AG08396 (cell line): Measurements from ENCODE around the gene TMTC1.

Experiments used
- DNase-seq: peaks from one replicate; pipeline ENCODE4 v3.0.0; 2012; ENCODE audit warnings: low spot score, mixed read lengths

Gene TMTC1

DNA sequence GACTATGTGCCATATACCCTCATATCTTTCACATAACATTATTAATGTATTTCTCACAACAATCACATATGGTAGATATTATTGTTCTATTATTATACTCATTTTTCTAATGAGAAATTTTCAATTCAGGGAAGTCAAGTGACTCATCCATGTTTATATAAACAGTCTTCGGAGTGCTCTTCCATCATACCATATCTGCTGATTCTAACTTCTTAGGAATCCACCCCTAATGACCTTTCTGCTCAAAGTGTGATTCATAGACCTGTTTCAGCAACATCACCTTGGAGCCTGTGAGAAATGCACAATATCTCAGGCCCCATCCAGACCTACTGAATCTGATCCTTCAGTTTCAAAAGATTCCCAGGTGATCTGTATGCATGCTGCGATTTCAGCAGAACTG, 246.4 kb downstream of the TMTC1 start:
- peak; percentile 30 for DNase-seq

DNA sequence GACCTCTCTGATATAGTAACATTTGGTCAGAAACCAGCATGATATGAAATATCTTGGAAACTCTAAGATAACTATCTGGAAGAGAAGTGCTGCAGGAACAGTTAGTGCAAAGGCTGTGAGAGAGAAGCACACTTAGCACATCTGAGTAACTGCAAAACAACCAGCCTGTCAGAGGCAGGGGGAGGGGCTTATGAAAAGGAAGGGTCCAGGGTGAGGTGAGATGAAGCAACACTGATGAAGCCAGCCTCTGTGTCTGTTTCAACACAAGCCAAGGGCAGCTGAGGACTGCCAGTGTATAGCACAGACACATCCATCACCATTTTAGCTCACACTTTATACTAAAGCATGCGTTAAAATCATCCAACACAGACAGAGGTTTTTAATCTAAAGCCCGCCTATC, 248.8 kb downstream of the TMTC1 start:
- DNase-seq, result no peak

DNA sequence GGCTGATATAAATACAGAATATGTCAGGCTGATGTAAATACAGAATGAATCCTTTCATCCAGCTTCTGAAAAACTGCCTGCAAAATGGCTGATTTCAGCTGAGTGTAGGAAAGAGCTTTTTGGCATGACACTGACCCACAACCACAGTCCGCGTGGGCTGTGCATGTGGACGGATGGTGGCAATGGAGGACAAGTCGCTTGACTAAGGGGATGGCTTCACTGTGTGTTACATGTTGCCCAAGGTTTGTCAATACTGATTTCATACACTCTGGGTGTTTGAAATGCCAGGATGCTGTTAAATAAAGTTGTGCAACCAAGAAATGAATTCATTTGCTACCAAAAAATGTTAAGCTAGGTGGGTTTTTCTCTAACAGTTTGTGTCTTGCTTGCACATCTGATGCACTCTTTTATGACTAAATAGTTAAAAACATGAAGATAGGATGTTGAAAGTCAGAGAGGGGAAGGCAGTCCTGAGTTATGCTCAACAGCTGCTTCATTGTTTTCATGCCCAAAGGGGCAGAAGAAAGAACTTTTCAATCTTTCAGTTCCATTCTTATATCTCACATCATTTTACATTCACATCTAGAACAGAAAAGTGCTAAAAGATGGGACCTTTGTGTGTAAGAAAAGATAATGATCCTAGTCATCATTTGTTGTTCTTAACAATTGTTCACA, 249.8 kb downstream of the TMTC1 start:
- DNase-seq, result no peak

DNA sequence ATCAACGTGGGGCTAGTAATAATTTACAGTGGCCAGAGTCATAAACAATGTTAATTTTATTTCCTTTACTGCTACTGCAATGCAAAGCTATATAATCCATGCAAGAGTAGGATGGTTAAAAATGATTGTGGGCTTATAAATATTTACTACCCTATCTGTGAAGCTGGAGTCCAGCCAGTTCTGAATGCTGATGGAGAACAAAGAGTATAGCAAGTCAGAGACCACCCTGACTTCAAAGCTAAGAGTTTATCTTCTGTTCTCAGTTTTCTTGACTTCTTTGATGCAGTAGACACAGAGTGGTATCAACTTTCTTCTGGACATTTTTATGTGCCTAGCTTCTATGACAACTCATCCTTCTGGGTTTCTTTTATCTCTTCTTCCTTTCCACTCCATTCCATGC, 252.3 kb downstream of the TMTC1 start:
- DNase-seq, result no peak

DNA sequence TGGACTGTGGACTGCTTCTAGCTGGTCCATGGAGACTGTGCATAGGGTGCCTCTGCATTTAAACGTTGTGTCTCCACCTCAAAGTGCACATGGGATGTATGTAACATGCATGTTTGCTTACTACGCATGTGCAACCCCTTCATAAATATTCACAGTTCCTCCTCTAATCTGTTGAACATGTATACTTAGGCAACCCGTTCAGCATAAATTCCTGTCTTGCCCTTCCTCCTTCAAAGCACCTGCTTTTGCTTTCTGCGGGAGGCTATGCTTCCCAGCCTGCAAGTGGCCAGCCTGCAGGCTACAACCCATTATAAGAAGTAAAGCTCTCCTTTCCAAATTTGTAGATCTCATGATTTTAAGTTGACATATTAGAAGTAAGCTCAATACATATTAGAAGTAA, 253.3 kb downstream of the TMTC1 start:
- DNase-seq, result no peak

DNA sequence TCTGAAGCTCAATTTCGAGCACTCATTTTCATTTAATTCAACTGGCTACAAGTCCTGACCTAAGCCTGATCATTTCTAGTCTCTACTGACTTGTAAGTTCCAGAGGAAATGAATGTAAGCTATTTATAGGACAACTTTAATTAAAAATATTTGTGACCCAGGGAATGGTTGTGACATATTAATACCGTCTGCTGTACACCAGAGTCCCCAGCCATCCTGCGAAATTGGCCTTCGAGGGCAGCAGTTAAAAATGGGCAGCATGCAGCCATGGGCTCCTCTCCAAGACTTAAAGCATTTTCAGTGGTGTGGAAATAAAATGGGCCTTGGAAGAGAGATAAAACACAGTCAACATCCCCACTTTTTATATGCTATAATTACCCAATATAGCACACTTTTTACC, 255.6 kb downstream of the TMTC1 start:
- DNase-seq, result no peak

DNA sequence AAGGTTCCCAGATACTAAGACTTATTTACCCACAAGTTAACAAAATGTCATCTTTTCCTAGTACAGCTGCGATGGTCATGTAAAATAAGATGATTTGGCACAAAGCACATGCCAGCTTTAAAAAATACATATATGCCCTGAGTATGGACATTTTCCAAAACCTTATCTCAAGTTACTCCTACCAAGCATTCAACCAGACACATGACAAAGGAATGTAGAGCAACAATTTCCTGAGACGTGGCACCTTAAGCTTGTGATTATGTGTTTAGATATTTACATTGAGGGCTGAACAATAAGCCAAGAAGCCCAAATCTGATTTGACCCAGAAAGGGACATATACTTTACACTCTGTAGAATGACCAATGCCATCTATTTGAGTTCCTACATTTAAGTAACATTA, 261.8 kb downstream of the TMTC1 start:
- DNase-seq, result no peak

DNA sequence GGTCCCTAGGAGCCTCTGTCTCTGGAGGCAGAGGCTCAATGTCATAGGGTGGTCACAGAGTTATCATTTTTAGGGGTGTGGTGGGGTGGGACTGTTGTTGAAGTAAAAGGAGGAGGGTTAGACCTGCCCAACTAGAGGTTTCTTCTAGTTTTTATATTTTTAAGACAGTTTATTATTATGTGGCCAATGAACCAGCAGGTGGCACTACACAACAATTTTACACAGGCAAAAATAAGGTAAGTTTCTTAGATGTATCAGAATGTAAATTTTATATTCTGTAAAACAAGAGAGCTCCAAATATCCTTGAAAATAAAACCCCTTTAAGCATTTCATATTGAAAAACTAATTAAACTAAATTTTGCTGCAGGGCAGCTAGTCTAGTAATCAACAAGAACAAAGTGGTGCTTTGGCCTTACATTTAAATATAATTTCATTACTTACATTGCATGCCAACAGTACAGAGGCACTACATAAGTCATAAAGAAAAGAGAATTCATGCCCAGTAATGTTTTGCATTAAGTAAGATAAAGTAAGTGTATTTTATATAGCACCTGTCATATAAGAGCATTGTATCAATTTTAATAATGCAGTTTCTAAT, 264.1 kb downstream of the TMTC1 start:
- DNase-seq, result peak; percentile 20

DNA sequence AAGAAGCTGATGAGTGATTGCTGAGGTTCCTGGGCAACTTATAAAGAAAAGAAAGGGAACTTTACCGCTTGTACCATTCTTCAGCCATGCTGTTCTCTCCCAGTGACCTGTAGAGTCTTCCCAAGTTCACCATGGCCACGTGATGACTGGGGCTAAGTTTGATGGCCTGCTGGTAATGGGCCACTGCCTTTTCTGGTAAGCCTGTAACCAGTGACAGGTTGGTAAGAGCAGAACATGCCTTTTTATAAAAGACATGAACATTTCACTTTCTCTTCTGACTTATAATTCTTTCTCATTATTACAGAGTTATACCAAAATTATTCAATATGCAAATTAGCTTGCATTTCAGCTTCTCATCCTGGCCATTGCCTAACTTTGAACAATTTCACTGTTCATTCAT, 265.3 kb downstream of the TMTC1 start:
- DNase-seq, result no peak

DNA sequence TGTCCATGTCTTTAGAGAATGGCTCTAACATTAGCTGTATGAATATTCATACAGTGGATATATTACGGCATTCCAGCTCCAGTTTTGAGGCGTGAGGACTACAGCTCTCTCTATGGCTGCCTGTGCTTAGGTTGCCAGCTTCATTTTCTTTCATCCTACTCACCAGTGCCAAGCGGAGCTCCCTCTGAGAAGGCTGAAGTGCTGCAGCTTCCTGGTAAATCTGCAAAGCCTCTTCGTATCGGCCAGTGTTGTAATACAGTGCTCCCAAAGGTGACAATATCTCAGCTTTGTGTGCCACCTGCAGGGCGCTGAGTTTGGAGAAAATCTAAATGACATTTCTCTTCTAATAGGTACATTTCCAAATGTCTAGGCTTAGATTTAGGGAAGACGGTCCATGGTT, 266.5 kb downstream of the TMTC1 start:
- DNase-seq, result no peak

DNA sequence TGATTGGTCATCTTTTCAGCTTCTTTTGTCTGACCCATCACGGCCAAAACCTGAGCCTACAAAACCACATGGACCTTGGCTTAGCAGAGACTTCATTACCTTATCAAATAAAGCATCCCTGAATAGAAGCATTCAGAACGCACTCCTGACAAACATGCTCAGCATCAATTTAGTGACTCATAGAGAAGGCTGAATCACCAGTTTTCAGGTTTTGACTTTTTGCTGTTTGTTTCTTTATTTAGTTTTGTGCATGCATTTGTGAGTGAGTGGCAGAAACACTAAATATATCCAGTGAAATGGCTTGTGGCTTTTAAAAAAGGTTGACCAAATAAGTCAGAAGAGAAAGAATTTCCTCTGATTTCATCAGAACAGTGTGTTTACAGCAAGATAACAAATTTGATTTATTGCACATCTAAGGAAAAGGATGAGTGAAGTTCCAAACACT, 267.3 kb downstream of the TMTC1 start:
- DNase-seq, result peak; percentile 27

DNA sequence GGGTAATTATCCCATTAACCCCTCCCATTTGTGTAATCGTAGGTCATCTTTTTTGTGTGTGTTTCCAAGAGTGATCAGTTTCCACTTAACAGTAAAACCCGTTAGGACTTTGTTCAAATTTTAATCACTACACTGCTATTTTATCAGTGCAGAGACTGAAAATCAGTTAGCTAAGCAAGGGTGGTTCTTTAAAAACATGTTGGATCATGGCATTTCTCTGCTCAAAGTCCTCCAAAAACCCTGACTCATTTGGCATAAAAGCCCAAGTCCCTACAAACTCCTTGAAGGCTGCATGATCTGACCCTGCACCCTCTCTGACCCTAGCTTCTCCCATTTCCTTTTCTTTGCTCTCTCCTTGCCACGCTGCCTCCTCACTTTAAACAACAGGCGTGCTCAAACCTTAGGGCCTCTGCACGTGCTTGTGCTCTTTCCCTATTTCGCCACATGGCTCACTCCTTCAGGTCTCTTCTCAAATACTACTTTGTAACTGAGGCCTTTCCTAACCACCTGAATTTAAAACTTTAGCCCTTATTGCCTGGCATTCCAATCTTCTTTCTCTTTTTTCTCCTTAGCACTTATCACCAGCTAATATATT, 273.1 kb downstream of the TMTC1 start:
- no peak for DNase-seq

DNA sequence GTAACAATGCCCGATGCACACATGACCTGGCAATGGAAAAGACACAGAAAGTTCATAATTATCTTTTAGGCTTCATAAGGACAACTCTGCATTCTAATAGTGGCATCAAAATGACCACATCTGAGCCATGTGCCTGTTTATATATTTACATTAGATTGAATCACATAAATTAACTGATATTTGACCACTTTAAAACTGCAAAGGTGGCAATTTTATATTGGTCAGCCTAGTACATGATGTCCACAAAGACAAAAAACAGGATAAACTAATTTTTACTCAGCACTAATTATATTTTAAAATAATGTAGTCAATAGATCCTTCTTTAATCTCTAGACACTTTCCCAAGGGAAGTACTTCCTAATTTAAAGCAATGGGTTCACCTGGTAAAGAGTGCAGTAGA, 274.2 kb downstream of the TMTC1 start:
- no peak for DNase-seq

DNA sequence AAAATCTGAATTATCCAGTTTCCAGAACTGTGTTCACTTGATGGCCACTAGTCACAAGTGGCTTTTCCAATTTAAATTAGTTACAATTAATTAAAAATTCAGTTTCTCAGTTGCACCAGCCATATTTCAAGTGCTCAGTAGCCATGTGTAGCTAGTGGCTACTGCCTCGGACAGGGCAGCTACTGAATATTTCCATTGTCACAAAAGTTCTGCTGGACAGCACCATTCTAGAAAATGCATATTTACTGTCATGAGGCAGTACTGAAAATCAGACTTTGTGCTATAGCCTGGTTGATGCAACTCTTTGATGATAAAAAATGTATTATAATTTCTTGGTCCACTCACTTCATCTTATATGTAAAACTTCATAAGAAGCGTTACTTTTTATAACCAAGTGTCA, 274.8 kb downstream of the TMTC1 start:
- DNase-seq, result no peak

DNA sequence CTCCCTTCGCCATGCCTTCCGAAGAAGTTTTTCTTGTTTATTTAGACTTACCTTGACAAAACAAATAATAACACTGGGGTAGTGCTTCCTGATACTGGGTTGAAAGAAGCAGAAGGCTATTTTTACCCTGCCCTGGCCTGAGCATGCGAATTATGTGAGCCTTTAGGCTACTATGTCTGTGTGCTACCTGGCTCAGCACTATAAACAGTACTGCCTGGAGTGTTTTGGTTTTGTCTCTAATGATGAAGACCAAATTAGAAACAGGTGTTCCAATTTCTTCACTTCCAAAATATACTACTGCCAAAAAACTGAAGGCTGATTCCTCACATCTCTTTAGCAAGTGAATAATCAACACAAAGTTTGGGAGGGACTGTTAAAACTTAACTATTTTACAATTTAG, 278.6 kb downstream of the TMTC1 start:
- DNase-seq, result no peak

DNA sequence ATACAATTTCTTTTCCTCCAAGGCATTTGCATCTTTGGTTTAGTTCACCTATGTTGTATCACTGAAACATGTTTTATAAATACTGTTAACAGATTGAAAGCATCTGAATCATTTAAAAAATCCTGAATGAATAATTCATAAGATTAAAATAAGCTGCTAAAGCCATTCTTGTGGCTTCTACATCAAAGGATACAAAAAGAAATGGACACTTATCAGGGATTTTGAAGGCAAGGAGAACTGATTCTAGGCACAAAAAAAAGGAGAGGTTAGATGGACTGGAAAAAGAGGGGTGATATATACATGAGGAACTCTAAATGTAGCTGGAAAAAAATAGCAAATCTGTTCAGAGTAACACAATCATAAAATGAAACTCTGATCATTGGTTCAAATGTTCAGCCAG, 280.5 kb downstream of the TMTC1 start:
- no peak for DNase-seq

DNA sequence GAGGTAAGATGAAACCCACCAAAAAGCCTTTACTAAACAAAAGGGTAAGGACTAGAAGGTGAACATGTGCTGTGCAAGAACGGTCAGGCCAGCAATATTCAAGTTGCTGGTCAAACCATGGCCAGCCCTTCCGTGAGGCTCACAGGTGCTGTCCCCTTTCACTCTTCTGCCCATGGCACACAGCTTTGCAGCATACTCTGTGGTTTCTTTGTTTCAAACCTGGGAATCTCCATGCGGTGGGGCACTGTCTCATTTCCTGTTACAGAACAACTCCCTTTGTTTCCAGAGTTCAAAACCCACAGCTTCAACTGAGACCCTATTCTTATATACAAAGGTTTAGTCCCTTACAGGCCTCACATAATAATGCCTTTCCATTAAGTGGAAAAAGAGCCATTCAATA, 284.5 kb downstream of the TMTC1 start:
- DNase-seq, result no peak

DNA sequence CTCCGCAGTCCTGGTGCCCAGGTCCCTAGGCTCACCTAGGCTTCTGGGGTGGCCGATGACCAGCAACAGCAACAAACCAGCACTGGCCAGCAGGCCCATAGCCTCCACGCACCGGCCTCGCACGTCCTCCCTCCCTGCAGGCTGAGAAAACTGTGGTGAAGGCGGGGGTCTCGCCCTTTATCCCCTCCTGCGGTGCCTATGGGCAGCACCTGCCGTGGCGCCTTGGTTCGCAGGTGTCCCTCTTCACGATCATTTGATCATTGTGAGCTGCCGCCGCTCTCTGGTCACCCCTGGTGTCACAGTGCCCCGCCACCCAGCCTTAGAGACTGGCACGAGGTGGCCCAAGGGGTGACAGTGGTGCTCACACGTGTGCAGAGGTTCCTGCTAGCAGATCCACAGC, 286.2 kb downstream of the TMTC1 start, which contains the start of gene OVCH1:
Gene OVCH1, minus strand, starts transcription at position 99 of the 400 bp plus-strand sequence. Its CDS starts 0 bp downstream, at position 99.
- DNase-seq, result no peak

DNA sequence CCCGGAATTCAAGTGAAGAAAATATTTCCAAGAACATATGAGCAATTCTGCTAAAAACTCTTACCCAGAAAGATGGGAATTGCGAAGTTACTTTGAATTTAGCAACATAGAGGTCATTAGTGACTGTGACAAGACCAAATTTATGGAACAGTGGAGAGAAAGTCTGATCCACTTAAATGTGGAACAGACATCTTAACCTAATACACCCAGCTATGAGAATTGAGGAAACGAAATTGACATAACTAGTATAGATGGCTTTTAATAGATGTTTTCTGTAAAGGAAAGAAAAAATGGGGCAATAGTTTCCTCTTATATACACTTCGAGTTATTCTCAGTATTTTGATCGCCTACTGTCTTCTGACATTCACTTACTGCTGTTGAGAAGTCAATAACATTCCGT, 290.9 kb downstream of the TMTC1 start:
- DNase-seq, result no peak

DNA sequence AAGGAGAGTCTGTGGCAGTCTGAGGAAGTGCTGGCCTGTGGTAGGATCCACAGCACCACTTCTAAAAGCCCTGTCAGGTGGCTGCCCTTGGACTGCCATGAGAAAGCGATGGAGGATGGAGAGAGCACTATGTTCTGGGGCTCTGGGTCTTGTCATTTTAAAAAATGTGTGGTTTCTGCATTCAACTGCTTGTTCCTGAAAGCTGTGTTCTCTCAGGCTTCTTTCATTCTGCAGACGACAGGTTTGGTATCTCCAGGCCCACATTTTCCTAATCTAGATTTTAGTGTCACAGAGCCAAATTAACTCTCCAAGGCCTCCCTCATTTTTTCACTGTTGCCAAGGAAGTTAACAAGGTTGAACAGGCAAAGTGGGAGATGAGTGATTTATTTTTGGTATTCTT, 296.8 kb downstream of the TMTC1 start:
- no peak for DNase-seq

DNA sequence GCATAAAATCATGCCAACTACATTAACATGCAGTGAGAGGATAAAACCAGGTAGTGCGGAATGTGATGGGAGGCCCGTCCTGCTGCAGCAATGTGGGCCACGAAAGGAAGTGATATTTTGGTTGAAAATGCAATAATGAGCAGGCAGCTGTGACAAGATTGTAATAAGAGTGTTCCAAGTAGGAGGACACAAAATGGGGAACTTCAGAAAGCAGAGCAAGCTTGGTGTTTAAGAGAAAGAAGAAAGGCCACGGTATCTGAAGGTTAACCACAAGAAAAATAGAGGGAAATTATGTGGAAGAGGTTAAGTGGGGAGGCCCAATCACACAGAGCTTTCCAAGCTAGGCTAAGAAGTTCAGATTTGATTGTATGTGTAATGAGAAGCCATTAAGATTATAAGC, 320.5 kb downstream of the TMTC1 start:
- DNase-seq, result no peak

DNA sequence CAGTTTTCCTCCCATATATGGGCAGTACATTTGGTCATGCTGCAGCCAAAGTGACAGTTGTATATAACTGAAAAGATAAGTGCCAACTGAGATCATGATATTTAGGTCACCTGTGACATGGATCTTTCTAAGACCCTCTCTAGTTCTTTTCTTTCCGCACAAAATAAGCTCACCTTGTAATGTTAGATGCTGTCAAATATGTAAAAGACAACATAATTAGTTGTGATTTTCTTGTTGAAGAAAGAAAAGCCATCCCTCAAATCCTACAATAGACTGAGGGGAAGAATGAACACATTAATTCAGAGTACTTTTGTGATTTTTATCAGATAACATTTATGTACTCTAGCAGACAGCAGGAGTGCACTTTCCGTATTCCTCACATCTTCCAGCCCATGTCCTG, 323.7 kb downstream of the TMTC1 start:
- no peak for DNase-seq

DNA sequence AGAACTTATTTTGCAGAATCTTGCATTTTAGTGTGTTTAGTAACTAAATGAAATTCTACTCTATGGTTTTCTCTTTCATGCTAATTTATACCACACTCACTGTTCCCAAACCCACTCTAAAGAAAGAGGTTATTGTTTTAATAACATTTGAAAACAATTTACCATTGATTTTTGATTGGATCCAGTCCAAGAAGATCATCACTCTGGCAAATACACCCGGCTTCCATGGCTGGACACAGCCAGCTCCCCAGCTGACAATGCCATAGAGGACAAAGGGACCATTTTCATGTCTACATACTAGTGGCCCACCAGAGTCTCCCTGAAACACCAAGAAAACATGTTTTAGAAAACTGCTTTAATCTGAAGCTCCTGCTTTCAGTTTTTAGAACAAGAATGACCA, 328.7 kb downstream of the TMTC1 start:
- no peak for DNase-seq

DNA sequence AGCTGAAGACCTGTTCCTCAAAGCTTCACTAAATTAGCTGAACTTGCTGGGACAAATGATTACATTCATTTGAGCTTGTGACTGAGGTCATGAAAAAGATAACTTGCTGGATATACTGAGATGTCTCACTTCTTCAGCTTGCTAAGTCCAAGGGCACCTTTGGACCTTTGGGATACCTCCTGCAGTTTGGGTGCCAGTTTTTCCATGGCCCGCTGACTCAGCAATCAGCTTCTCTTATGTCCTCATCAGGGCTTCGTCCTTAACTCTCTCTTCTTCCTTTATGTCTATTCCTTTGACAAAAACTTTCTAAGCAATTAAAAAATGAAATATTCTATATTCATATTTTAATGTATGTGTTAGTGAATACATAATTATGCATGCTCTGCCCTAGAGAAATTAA, 331.9 kb downstream of the TMTC1 start:
- no peak for DNase-seq
